ENCODE data around the gene IZUMO1R.

DNA sequence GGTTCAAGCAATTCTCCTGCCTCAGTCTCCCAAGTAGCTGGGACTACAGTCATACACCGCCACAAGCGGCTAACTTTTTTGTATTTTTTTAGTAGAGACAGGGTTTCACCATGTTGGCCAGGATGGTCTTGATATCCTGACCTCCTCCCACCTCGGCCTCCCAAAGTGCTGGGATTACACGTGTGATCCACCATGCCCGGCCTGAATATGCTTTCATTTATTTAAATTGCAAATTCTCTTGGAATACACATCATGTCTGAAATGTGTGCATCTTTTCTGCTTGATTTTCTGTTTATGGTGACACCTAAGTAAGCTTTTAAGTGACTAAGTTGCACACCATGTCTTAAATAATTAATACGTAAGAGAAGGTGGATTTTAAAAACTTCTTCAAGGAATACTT lies 31.7 kb downstream of the IZUMO1R start:
- TF ChIP-seq, protein P1, sequence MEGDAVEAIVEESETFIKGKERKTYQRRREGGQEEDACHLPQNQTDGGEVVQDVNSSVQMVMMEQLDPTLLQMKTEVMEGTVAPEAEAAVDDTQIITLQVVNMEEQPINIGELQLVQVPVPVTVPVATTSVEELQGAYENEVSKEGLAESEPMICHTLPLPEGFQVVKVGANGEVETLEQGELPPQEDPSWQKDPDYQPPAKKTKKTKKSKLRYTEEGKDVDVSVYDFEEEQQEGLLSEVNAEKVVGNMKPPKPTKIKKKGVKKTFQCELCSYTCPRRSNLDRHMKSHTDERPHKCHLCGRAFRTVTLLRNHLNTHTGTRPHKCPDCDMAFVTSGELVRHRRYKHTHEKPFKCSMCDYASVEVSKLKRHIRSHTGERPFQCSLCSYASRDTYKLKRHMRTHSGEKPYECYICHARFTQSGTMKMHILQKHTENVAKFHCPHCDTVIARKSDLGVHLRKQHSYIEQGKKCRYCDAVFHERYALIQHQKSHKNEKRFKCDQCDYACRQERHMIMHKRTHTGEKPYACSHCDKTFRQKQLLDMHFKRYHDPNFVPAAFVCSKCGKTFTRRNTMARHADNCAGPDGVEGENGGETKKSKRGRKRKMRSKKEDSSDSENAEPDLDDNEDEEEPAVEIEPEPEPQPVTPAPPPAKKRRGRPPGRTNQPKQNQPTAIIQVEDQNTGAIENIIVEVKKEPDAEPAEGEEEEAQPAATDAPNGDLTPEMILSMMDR (IDR thresholded peaks at IDR 0.05; ENCODE audit: low read depth, low read length, missing input control) = no peak
- TF ChIP-seq RAD21 (IDR thresholded peaks at IDR 0.05) (no peak), SP1 (IDR thresholded peaks at IDR 0.05) (no peak), TAF1 (conservative IDR thresholded peaks at IDR 0.05) (no peak)
- TF ChIP-seq, protein P2, sequence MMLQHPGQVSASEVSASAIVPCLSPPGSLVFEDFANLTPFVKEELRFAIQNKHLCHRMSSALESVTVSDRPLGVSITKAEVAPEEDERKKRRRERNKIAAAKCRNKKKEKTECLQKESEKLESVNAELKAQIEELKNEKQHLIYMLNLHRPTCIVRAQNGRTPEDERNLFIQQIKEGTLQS (IDR thresholded peaks at IDR 0.05) = no peak
- TF ChIP-seq, protein P3, sequence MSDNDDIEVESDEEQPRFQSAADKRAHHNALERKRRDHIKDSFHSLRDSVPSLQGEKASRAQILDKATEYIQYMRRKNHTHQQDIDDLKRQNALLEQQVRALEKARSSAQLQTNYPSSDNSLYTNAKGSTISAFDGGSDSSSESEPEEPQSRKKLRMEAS (IDR thresholded peaks at IDR 0.05) = no peak
- TF ChIP-seq, protein P4, sequence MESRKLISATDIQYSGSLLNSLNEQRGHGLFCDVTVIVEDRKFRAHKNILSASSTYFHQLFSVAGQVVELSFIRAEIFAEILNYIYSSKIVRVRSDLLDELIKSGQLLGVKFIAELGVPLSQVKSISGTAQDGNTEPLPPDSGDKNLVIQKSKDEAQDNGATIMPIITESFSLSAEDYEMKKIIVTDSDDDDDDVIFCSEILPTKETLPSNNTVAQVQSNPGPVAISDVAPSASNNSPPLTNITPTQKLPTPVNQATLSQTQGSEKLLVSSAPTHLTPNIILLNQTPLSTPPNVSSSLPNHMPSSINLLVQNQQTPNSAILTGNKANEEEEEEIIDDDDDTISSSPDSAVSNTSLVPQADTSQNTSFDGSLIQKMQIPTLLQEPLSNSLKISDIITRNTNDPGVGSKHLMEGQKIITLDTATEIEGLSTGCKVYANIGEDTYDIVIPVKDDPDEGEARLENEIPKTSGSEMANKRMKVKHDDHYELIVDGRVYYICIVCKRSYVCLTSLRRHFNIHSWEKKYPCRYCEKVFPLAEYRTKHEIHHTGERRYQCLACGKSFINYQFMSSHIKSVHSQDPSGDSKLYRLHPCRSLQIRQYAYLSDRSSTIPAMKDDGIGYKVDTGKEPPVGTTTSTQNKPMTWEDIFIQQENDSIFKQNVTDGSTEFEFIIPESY (IDR thresholded peaks at IDR 0.05) = no peak
